ENCODE results near the gene SSR3.

The SSR3 gene

DNA sequence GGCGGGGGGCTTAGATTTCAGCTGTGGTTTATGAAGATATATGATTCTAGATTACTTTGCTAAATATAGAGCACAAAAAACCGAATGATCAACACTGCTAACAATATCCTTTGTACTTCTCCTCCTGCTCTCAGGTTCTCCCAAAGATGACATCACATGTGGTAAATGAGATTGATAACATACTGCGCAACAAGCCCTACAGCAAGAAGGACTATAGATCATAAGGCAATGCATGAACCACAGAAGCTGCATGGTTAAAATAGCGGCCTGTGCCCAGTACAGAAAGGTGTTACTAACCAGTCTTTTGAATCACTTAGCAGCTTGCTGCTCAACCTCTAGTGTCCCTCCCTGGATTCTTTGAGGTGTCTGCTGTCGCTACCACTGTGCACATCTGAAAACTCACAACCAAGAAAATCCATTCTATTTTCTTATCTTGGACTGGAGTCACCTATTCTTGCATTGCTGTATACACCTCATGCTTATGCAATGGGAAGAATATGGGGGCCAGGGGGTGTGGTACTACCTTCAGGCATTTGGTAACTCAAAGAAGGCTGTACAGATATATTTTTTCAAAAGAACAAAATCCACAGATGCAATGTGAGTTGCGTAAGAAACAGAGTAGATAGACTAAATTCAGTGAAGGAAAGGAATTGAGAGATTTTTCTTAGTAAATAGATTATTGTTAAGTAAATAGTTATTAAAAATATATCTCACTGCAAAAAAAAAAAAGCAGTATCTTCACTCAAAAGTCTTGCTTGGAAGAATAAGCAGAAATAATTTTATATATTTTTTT, 18.2 kb downstream of the SSR3 start:
- H3K4me3 ChIP-seq (ENCODE audit: low read depth, low read length): no peak overlapping the region
- DNase-seq (ENCODE audit: low read depth): no peak
- no peak for TF ChIP-seq MYC (IDR thresholded peaks at IDR 0.05; ENCODE audit: low read depth, low read length)
- TF ChIP-seq, protein P1, sequence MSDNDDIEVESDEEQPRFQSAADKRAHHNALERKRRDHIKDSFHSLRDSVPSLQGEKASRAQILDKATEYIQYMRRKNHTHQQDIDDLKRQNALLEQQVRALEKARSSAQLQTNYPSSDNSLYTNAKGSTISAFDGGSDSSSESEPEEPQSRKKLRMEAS (IDR thresholded peaks at IDR 0.05; ENCODE audit: low read depth, low read length): no peak
- no peak for TF ChIP-seq POLR2A (IDR thresholded peaks at IDR 0.05; ENCODE audit: extremely low read depth, insufficient read length)

DNA sequence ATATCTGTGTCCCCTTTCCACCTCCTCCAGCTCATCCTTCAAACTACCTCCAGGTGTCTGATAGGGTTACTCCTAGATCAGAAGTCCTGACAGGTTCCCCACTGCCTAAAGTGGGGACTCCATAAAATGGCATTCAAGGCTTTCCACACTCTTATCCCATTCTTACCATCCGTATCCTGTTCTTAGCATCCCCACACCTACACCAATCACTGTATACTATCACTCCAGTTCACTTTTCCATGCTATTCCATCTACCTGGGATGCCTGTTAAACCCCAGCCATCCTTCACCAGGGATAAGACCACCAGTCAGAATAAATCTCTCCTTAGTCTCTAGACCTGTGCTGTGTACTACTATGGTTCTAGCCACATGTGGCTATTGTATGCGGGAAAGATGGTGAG, 19.1 kb downstream of the SSR3 start:
- no peak for TF ChIP-seq POLR2A (IDR thresholded peaks at IDR 0.05; ENCODE audit: extremely low read depth, insufficient read length)
- TF ChIP-seq, protein P1 (IDR thresholded peaks at IDR 0.05; ENCODE audit: low read depth, low read length): no peak
- no peak for DNase-seq (ENCODE audit: low read depth)

DNA sequence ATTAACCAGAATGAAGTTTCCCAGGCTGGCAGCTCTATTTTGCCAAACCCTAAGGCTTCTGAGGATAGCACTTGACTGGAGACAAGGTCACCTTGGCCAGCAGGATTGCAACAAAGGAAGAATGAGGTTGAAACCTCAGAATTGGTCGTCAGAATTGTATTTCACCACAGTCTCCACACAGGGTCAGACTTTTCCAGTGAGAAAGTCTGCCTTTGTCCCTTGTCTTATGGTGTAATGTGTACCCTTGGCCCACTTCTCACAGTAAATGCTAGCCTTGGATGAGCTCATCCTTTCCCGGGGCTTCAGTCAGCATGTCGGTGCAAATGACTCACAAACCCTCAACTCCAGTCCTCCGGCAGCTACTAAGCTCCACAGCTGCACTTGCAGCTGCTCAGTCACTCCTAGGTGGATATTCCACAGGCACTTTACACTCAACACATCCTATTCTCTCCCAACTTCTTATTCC, 19.7 kb downstream of the SSR3 start:
- TF ChIP-seq, protein P2, sequence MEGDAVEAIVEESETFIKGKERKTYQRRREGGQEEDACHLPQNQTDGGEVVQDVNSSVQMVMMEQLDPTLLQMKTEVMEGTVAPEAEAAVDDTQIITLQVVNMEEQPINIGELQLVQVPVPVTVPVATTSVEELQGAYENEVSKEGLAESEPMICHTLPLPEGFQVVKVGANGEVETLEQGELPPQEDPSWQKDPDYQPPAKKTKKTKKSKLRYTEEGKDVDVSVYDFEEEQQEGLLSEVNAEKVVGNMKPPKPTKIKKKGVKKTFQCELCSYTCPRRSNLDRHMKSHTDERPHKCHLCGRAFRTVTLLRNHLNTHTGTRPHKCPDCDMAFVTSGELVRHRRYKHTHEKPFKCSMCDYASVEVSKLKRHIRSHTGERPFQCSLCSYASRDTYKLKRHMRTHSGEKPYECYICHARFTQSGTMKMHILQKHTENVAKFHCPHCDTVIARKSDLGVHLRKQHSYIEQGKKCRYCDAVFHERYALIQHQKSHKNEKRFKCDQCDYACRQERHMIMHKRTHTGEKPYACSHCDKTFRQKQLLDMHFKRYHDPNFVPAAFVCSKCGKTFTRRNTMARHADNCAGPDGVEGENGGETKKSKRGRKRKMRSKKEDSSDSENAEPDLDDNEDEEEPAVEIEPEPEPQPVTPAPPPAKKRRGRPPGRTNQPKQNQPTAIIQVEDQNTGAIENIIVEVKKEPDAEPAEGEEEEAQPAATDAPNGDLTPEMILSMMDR (IDR thresholded peaks at IDR 0.05; ENCODE audit: low read depth, low read length): peak; percentile 23
- TF ChIP-seq, protein P1 (IDR thresholded peaks at IDR 0.05; ENCODE audit: low read depth, low read length): no peak
- TF ChIP-seq MYC (IDR thresholded peaks at IDR 0.05; ENCODE audit: low read depth, low read length) (no peak), POLR2A (IDR thresholded peaks at IDR 0.05; ENCODE audit: extremely low read depth, insufficient read length) (no peak)
- peak; percentile 82 for DNase-seq (ENCODE audit: low read depth)

More for the DNA sequence above, 19.1 kb downstream of the SSR3 start:
- no peak overlapping the region for H3K4me3 ChIP-seq (ENCODE audit: low read depth, low read length)

DNA sequence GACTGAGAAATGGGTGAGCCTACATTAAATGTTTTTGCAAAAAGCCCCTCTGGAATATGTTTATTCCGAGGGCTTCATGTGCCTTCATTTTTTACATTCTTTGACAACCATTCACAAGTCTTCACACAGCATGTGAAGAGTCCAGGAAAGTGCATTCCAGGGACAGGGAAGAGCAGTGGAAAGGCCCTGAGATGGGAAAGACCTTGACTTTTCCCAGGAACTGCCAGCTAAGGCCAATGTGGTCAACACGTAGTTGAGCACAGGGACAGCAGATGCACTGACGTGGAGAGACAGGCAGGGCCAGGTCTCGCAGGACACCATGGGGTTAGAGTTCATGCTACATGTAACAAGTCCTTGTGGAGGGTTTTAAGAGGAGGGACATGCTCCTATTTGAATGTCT, 21.7 kb downstream of the SSR3 start:
- DNase-seq (ENCODE audit: low read depth): no peak
- TF ChIP-seq, protein P2 (IDR thresholded peaks at IDR 0.05; ENCODE audit: low read depth, low read length): no peak
- TF ChIP-seq POLR2A (IDR thresholded peaks at IDR 0.05; ENCODE audit: extremely low read depth, insufficient read length) (no peak), MYC (IDR thresholded peaks at IDR 0.05; ENCODE audit: low read depth, low read length) (no peak)
- TF ChIP-seq, protein P1 (IDR thresholded peaks at IDR 0.05; ENCODE audit: low read depth, low read length): no peak

More for the DNA sequence above, 19.7 kb downstream of the SSR3 start:
- H3K4me3 ChIP-seq (ENCODE audit: low read depth, low read length): no peak overlapping the region

DNA sequence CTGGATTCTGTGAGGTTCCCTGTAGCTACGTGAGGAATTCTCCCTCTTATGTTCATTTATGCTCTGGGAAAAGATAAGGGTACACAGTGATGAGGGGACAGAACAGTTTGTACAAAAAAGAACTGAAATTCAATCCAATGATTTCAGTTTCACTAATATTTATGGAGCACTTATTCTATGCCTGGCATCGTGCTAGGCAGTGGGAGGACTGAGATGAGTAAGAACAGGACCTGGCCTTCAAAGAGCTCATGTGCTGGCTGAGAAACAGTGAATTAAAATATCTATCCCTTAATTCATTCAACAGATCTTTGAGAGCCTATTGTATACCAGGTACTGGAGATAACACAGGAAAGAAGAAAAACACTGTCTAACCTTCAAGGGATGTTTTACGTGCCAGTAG, 22.2 kb downstream of the SSR3 start:
- no peak for DNase-seq (ENCODE audit: low read depth)
- H3K4me3 ChIP-seq (ENCODE audit: low read depth, low read length): no peak overlapping the region
- TF ChIP-seq, protein P2 (IDR thresholded peaks at IDR 0.05; ENCODE audit: low read depth, low read length): no peak
- TF ChIP-seq POLR2A (IDR thresholded peaks at IDR 0.05; ENCODE audit: extremely low read depth, insufficient read length) (no peak), MYC (IDR thresholded peaks at IDR 0.05; ENCODE audit: low read depth, low read length) (no peak)
- TF ChIP-seq, protein P1 (IDR thresholded peaks at IDR 0.05; ENCODE audit: low read depth, low read length): no peak

More for the DNA sequence above, 21.7 kb downstream of the SSR3 start:
- no peak overlapping the region for H3K4me3 ChIP-seq (ENCODE audit: low read depth, low read length)

DNA sequence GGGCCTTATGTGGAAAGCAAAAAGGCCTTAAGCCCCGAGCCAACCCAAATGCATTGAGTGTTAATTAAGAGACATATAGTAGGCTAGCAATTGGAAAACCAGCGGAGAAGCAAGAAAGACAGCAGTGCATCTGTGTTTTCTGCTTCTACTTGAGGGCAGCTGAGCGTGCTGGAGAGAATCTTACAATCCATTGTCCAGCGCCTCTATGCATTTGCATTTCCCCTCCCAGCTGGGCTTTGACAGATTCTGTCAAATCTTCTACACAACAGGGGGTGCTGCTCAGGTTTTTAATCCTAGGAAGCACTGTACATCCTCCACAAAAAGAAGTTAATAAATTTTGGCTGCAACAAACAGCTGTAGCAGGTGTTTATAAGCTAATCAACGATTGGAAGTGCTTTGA, 23.9 kb downstream of the SSR3 start:
- TF ChIP-seq, protein P1 (IDR thresholded peaks at IDR 0.05; ENCODE audit: low read depth, low read length): no peak
- TF ChIP-seq POLR2A (IDR thresholded peaks at IDR 0.05; ENCODE audit: extremely low read depth, insufficient read length) (no peak), MYC (IDR thresholded peaks at IDR 0.05; ENCODE audit: low read depth, low read length) (no peak)
- TF ChIP-seq, protein P2 (IDR thresholded peaks at IDR 0.05; ENCODE audit: low read depth, low read length): no peak
- DNase-seq (ENCODE audit: low read depth): no peak
- no peak overlapping the region for H3K4me3 ChIP-seq (ENCODE audit: low read depth, low read length)
